Islet precursor cell (in vitro differentiated cells): Measurements from ENCODE around the gene ZYX.
A peak's percentile ranks its signal among the peaks of the same experiment; 100 is the strongest.
"Not testable (repeated sequence)": the region's sequence is repeated elsewhere in the genome, so short reads cannot be mapped to it uniquely, and the experiment has no call there.

ENCODE experiments used
- DNase-seq: peaks from one replicate; pipeline ENCODE4 v3.0.0-alpha.2; 2018

ZYX gene

GRCh38 chr7:143399642-143400041 lies 18.5 kb downstream of the ZYX start:
- no peak for DNase-seq

DNA sequence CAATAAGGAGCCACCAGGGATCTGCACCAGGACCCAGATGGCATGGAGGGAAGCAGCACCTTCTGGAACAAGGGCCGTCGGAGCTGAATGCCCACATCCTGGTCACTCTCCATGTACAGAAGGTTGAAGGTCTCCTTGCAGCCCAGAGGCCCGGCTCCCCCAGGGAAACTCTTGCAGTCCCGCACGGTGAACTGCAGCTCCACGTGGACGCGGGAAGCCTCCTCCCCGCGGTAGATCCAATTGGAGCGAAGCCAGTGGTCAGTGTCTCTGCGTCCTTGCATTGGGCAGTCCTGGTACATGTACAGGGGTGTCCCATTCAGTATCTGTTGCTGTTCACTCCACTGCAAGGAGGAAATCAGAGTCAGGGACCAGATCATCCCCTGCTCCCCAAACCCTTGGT lies 20.1 kb downstream of the ZYX start:
- DNase-seq = no peak

DNA sequence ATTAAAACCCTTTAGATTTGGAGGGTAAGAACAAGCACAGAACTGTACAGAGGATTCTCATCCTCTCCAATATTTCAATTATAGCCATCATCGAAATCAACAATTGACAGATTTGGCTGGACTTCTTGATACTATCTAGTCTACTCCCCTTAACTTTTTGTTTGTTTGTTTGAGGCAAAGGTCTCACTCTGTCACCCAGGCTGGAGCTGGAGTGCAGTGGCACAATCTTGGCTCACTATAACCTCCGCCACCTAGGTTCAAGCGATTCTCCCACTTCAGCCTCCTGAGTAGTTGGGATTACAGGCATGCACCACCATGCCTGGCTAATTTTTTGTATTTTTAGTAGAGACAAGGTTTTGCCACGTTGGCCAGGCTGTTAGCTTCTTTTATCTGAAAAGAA lies 21.1 kb downstream of the ZYX start:
- DNase-seq = not testable (repeated sequence)

GRCh38 chr7:143405173-143406001 lies 24.2 kb downstream of the ZYX start:
- peak; percentile 66 for DNase-seq

DNA sequence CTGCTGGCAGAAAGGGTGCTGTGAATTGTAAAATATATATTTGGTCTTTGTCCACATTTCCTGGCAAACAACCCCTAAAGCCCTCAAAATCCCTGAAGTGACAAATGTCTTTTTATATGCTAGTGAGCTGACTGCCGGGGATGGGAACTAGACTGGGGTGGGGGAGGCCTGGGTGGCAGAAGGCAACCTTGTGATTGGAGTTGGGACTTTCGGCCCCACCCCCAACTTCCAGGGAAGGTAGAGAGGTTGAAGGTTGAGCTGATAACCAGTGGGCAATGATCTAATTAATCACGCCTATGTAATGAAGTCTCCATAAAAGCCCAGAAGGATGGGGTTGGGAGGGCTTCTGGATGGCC lies 24.8 kb downstream of the ZYX start:
- no peak for DNase-seq

DNA sequence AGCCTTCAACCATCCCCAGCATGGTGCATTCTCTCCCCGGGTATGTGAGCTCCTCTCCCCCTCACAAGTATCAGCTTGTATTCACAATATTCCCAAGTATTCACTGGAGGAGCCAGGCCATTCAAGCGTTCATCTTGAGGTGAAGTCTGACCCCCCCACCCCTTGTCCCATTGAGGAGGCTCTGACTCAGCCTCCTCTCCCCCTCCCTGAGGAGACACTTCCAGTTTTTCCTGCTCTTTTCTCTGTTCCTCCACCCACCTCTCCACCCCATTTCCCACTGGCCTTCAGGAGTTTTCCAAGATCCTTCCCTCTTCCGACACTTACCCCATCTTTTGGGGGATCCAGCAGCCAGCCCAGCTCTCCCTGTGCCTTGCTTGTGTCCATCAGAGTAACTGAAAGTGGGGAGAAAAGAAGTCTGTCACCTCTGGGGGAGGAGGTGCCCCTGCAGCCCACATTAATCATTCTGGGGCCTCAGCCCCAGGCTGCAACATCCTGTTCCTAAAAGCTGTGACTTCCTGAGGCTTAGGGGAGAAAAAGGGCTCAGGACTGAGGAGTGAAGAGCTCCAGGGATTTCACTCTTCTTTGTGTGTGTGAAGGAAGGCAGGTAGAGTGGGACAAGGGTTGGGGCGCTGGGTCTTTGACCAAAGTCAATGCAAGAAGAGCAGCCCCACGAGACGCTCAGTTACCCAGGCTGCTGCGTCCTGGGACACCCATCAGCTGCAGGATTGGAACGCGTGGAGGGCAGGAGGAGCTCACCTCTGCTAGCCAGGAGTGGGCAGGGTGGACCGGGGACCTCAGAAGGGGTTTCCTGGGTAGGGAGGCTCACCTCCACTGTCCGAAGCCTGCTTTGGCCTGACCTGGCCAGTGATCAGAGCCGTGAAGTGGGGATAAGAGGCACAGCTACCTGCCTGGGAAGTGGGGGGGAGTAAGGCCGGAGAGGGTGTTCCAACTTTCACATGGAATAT lies 26.4 kb downstream of the ZYX start:
- DNase-seq = peak; percentile 62

DNA sequence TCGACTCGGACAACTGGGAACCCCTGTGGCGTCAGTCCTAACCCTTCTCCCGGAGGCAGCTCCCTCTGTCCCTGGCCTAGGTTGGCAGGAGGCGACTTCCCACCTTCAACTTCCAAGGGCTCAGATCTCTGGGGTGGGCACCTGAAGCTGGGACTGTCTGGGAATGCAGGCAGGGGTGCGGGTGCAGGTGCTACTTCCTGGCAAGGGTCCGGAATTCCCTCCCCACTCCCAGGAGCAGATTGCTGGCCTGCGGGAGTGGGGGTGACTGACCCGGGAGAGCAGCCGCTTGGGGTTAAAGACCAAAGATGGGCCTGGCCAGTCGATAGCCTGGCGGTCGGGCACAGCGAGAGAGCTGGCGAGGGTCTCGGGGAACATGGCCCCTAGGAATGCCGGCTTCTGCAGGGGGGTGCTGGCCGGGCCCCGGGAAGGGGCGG lies 27.1 kb downstream of the ZYX start:
- DNase-seq = peak; percentile 64

DNA sequence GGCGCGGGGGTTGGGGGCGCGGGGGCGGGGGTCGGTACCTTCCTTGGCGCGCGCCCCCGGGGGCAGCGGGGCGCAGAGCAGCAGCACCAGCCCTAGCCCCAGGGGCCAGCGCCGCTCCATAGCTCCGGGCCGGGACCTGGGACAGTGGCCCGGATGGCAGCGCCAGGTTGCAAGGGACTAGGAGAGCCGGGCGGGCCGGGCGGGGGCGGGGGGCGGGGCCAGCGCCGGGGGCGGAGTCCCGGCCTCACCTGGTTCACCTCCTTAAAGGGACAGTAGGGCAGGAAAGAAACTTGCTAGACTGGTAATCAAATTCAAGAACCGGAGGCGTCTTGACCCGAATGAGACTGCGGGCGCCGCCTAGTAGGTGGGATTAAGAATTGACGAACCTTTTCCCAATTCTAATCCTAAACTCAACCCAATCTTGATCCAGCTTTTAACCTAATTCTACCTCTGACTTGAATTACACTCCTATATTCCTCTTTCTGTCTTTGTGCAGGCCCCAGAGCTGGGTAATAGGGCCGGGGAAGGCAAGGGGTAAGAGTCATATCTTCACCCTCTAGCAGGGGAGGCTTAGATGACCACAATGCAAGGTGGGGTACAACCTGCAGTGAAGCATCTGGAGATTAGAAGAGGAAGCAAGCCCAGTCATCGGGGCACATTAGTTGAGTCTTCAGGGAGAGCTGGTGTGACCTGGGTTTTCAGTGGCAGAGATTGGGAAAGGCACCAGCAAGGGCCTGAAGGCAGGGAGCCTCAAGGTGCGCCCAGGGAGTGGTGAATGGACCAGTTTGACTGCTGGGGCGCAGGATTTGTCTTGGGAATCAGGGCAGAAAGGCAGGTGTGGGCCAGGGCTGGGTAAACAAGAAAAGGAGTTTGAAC lies 27.8 kb downstream of the ZYX start, which contains the start of gene EPHA1:
EPHA1 (minus strand) TSS at position 171 of the 876 bp plus-strand sequence; CDS start at position 120, 51 bp downstream.
- peak; percentile 96 for DNase-seq

DNA sequence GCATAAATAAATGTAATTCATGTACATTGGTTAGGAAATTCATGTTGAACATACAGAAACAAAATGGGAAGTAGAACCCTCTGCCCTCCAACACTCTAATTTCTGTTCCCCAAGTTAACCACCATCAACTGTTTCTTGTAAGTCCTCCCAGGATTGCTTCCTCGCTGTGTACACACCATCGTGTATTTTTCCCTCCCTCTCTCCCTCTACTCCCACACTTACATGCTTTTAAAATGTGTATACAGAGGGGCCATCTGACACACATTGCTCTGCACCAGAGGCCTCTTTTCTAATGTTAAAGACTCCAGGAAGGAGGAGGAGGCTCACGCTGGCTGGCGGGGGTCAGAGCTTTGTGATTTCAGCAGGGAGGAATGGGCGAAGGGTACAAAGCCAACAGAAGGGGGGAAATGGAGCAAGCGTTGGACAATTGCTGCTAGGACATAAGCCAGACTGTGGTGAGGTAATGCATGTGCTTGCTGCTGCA lies 29.4 kb downstream of the ZYX start:
- DNase-seq = peak; percentile 69

DNA sequence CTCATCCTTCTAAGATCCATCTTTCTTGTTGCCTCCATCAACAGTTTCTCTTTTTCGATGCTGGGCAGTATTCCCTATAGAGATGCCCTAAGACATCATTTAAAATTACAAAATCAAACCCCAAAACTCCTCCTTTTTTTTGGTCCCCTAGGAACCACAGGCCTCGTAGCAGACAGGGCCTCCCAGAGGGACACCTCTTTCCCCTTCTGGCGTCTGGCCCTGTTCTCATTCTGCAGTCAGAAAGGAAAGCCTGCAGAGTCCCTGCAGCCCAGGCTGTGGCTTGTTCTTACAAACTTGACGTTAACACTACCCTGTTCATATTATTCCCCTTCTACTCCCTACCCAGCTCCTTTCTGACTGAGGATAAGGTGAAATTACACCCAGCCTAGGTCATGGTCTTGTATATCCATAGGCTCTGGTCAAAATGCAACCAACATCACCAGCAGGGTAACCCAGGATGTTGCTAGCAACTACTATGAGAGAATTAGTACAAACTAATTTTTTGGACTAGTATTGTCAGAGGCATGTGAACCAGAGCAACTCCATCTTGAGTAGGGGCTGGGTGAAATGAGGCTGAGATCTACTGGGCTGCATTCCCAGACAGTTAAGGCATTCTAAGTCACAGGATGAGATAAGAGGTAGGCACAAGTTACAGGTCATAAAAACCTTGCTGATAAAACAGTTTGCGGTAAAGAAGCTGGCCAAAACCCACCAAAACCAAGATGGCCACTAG lies 31.0 kb downstream of the ZYX start:
- DNase-seq = no peak

DNA sequence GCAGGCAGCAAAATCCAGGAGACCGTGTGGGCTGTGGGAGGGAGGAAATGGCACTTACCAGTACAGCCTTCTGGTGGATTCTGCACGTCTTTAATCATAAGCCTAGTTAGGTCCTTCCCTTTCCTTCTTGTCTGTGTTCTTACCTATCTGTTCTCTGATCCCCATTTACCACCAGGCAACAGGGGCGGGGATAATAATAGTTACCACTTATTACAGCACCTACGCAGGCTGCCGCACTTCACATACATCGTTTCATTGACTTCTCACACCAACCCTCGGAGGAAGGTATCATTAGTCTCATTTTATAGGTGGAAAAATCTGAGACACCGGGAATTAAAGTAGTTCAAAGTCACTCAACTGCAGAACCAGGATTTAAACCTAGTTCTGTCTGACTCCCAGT lies 32.0 kb downstream of the ZYX start:
- DNase-seq = no peak

DNA sequence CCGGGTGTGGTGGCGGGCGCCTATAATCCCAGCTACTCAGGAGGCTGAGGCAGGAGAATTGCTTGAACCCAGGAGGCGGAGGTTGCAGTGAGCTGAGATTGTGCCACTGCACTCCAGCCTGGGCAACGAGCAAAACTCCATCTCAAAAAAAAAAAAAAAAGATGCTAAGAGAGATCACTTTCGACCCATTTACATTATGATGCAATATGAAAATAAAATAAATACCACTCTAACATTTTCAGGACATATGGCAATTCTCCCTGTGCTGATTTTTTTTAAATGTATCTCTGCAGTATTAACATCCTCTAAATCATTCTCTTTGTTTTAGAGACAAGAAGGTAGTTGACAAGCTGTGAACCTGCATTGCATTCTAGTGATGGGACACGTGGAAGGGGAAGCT lies 34.1 kb downstream of the ZYX start:
- DNase-seq = not testable (repeated sequence)

DNA sequence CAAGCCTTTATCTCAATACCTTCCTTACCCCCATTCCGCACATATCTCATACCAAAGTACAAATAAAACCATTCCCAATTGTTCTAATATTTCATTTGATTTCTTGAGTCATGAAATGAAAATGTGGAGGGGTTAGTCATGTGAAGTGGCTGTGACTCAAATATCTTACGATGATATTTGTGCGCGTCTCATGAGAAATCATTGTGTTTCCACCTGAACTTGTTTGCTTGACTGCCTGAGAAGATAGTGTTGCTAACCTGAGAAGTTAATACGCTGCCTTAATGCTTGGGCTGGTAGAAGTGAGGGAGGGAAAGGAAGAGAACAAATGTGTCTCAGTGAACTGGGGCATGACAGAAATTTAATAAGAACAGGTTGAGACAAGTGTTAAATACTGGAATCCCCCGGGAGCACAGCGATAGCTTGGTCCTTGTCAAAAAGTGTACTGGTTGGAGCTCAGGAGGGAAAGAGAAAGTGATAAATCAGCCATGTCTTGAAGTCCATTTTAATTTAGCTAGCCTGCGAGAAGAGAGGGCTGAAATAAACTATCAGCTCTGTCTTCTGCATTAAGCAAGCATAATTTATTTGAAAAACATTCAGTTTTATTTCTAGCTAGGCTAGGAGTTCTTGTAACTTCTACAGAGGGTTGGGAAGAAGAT lies 34.7 kb downstream of the ZYX start:
- no peak for DNase-seq

DNA sequence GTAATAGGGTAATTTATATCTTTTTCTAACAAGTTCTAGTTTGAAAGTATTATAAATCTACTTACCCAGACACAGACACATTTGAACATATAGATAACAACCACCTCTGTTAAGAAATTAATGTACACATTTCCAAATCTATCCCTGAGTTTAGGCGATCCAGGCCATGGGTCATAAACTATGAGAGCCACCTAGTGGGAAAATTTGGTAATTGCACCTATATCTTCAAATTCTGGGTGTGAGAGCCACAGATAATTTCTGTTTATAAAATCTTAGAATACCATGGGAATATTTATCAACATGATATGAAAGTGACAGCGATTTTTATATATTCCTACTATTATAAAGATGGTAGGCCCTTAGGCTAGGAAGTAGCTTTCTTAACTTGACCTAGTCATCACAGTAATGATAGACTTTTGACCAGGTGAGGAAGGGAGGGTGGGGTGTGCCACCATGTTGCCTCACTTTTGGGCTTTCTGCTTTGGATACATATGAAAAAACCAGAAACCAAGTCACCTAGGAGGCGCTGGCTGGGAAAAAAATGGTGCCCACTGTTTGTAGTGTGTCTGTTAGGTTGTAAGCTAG lies 35.5 kb downstream of the ZYX start:
- no peak for DNase-seq

DNA sequence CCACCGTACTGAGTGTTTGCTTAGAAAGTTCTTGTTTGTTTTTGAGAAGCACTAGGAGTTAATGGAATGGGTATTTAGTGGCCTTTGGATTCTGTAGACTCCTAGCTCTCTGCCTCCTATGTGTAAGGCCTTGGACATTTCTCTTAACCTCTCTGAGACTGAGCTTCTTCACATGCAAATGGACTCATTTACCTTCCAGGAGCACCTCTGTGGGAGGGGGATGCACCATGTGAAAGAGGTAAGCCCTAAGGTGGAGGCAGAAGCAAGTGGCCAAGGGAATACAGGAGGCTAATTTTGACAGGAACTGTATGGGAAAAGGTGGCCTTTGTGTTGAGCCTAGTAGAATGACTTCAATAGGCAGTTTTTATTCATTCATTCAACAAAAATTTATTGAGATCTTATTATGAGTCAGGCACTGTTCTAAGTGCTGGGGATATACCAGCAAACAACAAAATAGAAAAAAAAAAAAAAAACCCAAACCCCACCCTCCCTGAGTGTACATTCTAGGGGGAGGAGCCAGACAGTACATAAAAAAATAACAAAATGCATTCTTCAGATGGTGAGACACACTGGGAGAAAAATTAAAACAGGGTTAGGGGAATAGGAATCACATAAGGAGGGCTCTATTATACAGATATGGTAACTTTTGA lies 36.7 kb downstream of the ZYX start:
- no peak for DNase-seq

DNA sequence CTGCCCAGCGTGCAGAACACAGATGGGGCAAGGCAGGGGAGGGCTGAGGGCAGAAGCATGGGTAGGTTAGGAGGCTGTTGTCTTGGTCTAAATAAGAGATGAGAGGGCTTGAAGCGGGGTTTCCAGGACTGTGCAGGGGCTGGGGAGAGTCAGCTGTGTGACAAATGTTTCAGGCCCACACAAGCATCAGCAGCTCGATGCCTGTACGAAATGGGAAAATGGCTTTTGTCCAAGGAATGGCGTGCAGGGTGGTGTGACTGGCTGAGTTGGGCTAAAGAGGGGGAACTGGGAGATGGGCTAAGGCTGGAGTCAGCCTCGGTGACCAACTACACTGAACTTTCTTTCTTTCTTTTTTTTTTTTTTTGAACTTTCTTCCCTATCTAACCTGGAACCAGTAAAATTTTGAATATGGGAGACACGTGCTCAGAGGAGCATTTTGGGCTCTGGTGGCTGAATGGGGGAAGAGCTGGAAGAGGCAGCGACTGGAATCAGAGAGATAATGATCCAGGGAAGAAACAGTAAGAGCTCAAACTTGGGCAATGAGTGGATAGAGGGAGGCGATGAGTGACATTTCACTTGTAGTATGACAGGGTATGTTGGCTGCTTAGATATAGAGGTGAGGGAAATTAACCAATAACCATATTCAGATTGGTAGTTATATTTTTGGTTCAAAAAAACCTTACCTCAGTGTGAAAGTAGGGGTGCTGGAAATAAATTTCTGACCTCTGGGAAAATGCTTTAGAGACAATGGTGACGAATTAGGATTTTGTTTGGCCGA lies 37.7 kb downstream of the ZYX start:
- no peak for DNase-seq

GRCh38 chr7:143419880-143420279 lies 38.7 kb downstream of the ZYX start:
- DNase-seq = no peak

DNA sequence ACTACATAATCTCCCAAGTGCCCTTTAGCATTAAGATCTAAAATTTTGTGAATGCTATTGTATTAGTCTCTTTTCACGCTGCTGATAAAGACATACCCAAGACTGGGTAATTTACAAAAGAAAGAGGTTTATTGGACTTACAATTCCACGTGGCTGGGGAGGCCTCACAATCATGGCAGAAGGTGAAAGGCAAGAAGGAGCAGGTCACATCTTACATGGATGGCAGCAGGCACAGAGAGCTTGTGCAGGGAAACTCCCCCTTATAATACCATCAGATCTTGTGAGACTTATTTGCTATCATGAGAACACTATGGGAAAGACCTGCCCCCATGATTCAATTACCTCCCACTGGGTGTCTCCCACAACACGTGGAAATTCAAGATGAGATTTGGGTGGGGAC lies 39.5 kb downstream of the ZYX start:
- DNase-seq = not testable (repeated sequence)

GRCh38 chr7:143422033-143422432 lies 40.9 kb downstream of the ZYX start:
- DNase-seq = no peak
